ENCODE data around the gene TAPT1. TPM values are rescaled to one million over a fixed set of nuclear protein-coding genes. Genes with fewer than 3 reads are reported as not detected.

The TAPT1 gene
- polyA plus RNA-seq, 4 donors = 7.3 to 22.3 (median 13.6) TPM

GRCh38 chr4:16192631-16193518, 33.4 kb downstream of the TAPT1 start:
- FAIRE-seq (no peak), DNase-seq (no peak)
- Histone ChIP-seq H3K4me1 (ENCODE audit: control insufficient read depth in 3 of 3, insufficient read depth in 2 of 3, low read depth in 1 of 3, low read length in 2 of 3) (no peaks in the 10 kb centered on the region), H3K36me3 (ENCODE audit: control insufficient read depth in 3 of 3, insufficient read depth in 2 of 3, low read depth in 1 of 3, low read length in 3 of 3) (peaks cover 6 to 16% (median 9%) of the 10 kb centered on the region in 3 donors), H3K27ac (ENCODE audit: low read depth in 1 of 3, low read length in 2 of 3) (no peak overlapping the region), H3K27me3 (ENCODE audit: control insufficient read depth in 3 of 3, insufficient read depth in 3 of 3, low read length in 3 of 3) (no peaks in the 10 kb centered on the region), H3K4me3 (ENCODE audit: low read depth in 1 of 3, low read length in 3 of 3) (no peak overlapping the region), H3K9me3 (ENCODE audit: control insufficient read depth in 2 of 2, insufficient read depth in 1 of 2, low read depth in 1 of 2, low read length in 1 of 2) (no peaks in the 10 kb centered on the region)
- 82 to 88% (median 86%) methylated on average over 5 of the region's 5 CpGs for WGBS, 3 donors

- Histone ChIP-seq H3K36me3 (ENCODE audit: control insufficient read depth in 3 of 3, insufficient read depth in 2 of 3, low read depth in 1 of 3, low read length in 3 of 3) (peaks cover 6 to 16% (median 9%) of the 10 kb centered on the region in 3 donors), H3K27ac (ENCODE audit: low read depth in 1 of 3, low read length in 2 of 3) (no peak overlapping the region), H3K9me3 (ENCODE audit: control insufficient read depth in 2 of 2, insufficient read depth in 1 of 2, low read depth in 1 of 2, low read length in 1 of 2) (no peaks in the 10 kb centered on the region), H3K27me3 (ENCODE audit: control insufficient read depth in 3 of 3, insufficient read depth in 3 of 3, low read length in 3 of 3) (no peaks in the 10 kb centered on the region), H3K4me1 (ENCODE audit: control insufficient read depth in 3 of 3, insufficient read depth in 2 of 3, low read depth in 1 of 3, low read length in 2 of 3) (no peaks in the 10 kb centered on the region), H3K4me3 (ENCODE audit: low read depth in 1 of 3, low read length in 3 of 3) (no peak overlapping the region)
- DNase-seq = no peak
- no peak for FAIRE-seq
- 61 to 79% (median 75%) methylated on average over 2 of the region's 2 CpGs for whole genome bisulfite sequencing, 3 donors
Measured at GRCh38 chr4:16192057-16192456, 34.2 kb downstream of the TAPT1 start.

- H3K27ac ChIP-seq (ENCODE audit: low read depth in 1 of 3, low read length in 2 of 3) = no peak overlapping the region
- DNase-seq = no peak
- no peaks in the 10 kb centered on the region for H3K4me1 ChIP-seq (ENCODE audit: control insufficient read depth in 3 of 3, insufficient read depth in 2 of 3, low read depth in 1 of 3, low read length in 2 of 3)
- no peaks in the 10 kb centered on the region for H3K9me3 ChIP-seq (ENCODE audit: control insufficient read depth in 2 of 2, insufficient read depth in 1 of 2, low read depth in 1 of 2, low read length in 1 of 2)
- no peak for FAIRE-seq
- no peak overlapping the region for H3K4me3 ChIP-seq (ENCODE audit: low read depth in 1 of 3, low read length in 3 of 3)
- peaks cover 6 to 24% (median 15%) of the 10 kb centered on the region in 3 donors for H3K36me3 ChIP-seq (ENCODE audit: control insufficient read depth in 3 of 3, insufficient read depth in 2 of 3, low read depth in 1 of 3, low read length in 3 of 3)
- no peaks in the 10 kb centered on the region for H3K27me3 ChIP-seq (ENCODE audit: control insufficient read depth in 3 of 3, insufficient read depth in 3 of 3, low read length in 3 of 3)
Measured at GRCh38 chr4:16187455-16187854, 38.8 kb downstream of the TAPT1 start.

GRCh38 chr4:16186986-16187385, 39.3 kb downstream of the TAPT1 start:
- Histone ChIP-seq H3K9me3 (ENCODE audit: control insufficient read depth in 2 of 2, insufficient read depth in 1 of 2, low read depth in 1 of 2, low read length in 1 of 2) (no peaks in the 10 kb centered on the region), H3K27ac (ENCODE audit: low read depth in 1 of 3, low read length in 2 of 3) (no peak overlapping the region), H3K4me3 (ENCODE audit: low read depth in 1 of 3, low read length in 3 of 3) (no peak overlapping the region), H3K4me1 (ENCODE audit: control insufficient read depth in 3 of 3, insufficient read depth in 2 of 3, low read depth in 1 of 3, low read length in 2 of 3) (no peaks in the 10 kb centered on the region), H3K27me3 (ENCODE audit: control insufficient read depth in 3 of 3, insufficient read depth in 3 of 3, low read length in 3 of 3) (no peaks in the 10 kb centered on the region), H3K36me3 (ENCODE audit: control insufficient read depth in 3 of 3, insufficient read depth in 2 of 3, low read depth in 1 of 3, low read length in 3 of 3) (peaks cover 6 to 24% (median 15%) of the 10 kb centered on the region in 3 donors)
- WGBS, 3 donors = 83 to 91% (median 89%) methylated on average over 1 of the region's 1 CpG
- no peak for FAIRE-seq
- no peak for DNase-seq

- FAIRE-seq (no peak), DNase-seq (no peak)
- Histone ChIP-seq H3K9me3 (ENCODE audit: control insufficient read depth in 2 of 2, insufficient read depth in 1 of 2, low read depth in 1 of 2, low read length in 1 of 2) (no peaks in the 10 kb centered on the region), H3K27ac (ENCODE audit: low read depth in 1 of 3, low read length in 2 of 3) (no peak overlapping the region), H3K36me3 (ENCODE audit: control insufficient read depth in 3 of 3, insufficient read depth in 2 of 3, low read depth in 1 of 3, low read length in 3 of 3) (peaks cover 4 to 11% (median 10%) of the 10 kb centered on the region in 3 donors), H3K27me3 (ENCODE audit: control insufficient read depth in 3 of 3, insufficient read depth in 3 of 3, low read length in 3 of 3) (no peaks in the 10 kb centered on the region), H3K4me3 (ENCODE audit: low read depth in 1 of 3, low read length in 3 of 3) (no peak overlapping the region), H3K4me1 (ENCODE audit: control insufficient read depth in 3 of 3, insufficient read depth in 2 of 3, low read depth in 1 of 3, low read length in 2 of 3) (no peaks in the 10 kb centered on the region)
- WGBS, 3 donors = 87 to 92% (median 89%) methylated on average over 2 of the region's 2 CpGs
Measured at GRCh38 chr4:16183604-16184003, 42.7 kb downstream of the TAPT1 start.

GRCh38 chr4:16176621-16177020, 49.6 kb downstream of the TAPT1 start:
- H3K36me3 ChIP-seq (ENCODE audit: control insufficient read depth in 3 of 3, insufficient read depth in 2 of 3, low read depth in 1 of 3, low read length in 3 of 3) = peaks cover 5 to 12% (median 7%) of the 10 kb centered on the region in 3 donors
- 87 to 97% (median 95%) methylated on average over 6 of the region's 6 CpGs for WGBS, 3 donors
- no peak overlapping the region for H3K4me3 ChIP-seq (ENCODE audit: low read depth in 1 of 3, low read length in 3 of 3)
- DNase-seq = no peak
- H3K27ac ChIP-seq (ENCODE audit: low read depth in 1 of 3, low read length in 2 of 3) = no peak overlapping the region
- no peaks in the 10 kb centered on the region for H3K27me3 ChIP-seq (ENCODE audit: control insufficient read depth in 3 of 3, insufficient read depth in 3 of 3, low read length in 3 of 3)
- no peaks in the 10 kb centered on the region for H3K9me3 ChIP-seq (ENCODE audit: control insufficient read depth in 2 of 2, insufficient read depth in 1 of 2, low read depth in 1 of 2, low read length in 1 of 2)
- H3K4me1 ChIP-seq (ENCODE audit: control insufficient read depth in 3 of 3, insufficient read depth in 2 of 3, low read depth in 1 of 3, low read length in 2 of 3) = no peaks in the 10 kb centered on the region
- no peak for FAIRE-seq

GRCh38 chr4:16171831-16172230, 54.4 kb downstream of the TAPT1 start:
- DNase-seq (no peak), FAIRE-seq (no peak)
- H3K27ac ChIP-seq (ENCODE audit: low read depth in 1 of 3, low read length in 2 of 3) = no peak overlapping the region
- no peak overlapping the region for H3K4me3 ChIP-seq (ENCODE audit: low read depth in 1 of 3, low read length in 3 of 3)
- WGBS, 3 donors = 65 to 73% (median 66%) methylated on average over 7 of the region's 7 CpGs
- H3K4me1 ChIP-seq (ENCODE audit: control insufficient read depth in 3 of 3, insufficient read depth in 2 of 3, low read depth in 1 of 3, low read length in 2 of 3) = peaks cover 0 to 4% (median 2%) of the 10 kb centered on the region in 3 donors
- H3K36me3 ChIP-seq (ENCODE audit: control insufficient read depth in 3 of 3, insufficient read depth in 2 of 3, low read depth in 1 of 3, low read length in 3 of 3) = peaks cover 3 to 23% (median 4%) of the 10 kb centered on the region in 3 donors
- no peaks in the 10 kb centered on the region for H3K27me3 ChIP-seq (ENCODE audit: control insufficient read depth in 3 of 3, insufficient read depth in 3 of 3, low read length in 3 of 3)
- no peaks in the 10 kb centered on the region for H3K9me3 ChIP-seq (ENCODE audit: control insufficient read depth in 2 of 2, insufficient read depth in 1 of 2, low read depth in 1 of 2, low read length in 1 of 2)

GRCh38 chr4:16169490-16169889, 56.8 kb downstream of the TAPT1 start:
- WGBS, 3 donors = 73 to 81% (median 79%) methylated on average over 4 of the region's 4 CpGs
- peaks cover 5 to 42% (median 13%) of the 10 kb centered on the region in 3 donors for H3K36me3 ChIP-seq (ENCODE audit: control insufficient read depth in 3 of 3, insufficient read depth in 2 of 3, low read depth in 1 of 3, low read length in 3 of 3)
- H3K4me1 ChIP-seq (ENCODE audit: control insufficient read depth in 3 of 3, insufficient read depth in 2 of 3, low read depth in 1 of 3, low read length in 2 of 3) = peaks cover 0 to 4% (median 2%) of the 10 kb centered on the region in 3 donors
- no peaks in the 10 kb centered on the region for H3K9me3 ChIP-seq (ENCODE audit: control insufficient read depth in 2 of 2, insufficient read depth in 1 of 2, low read depth in 1 of 2, low read length in 1 of 2)
- FAIRE-seq (no peak), DNase-seq (no peak)
- no peaks in the 10 kb centered on the region for H3K27me3 ChIP-seq (ENCODE audit: control insufficient read depth in 3 of 3, insufficient read depth in 3 of 3, low read length in 3 of 3)
- H3K4me3 ChIP-seq (ENCODE audit: low read depth in 1 of 3, low read length in 3 of 3) = no peak overlapping the region
- no peak overlapping the region for H3K27ac ChIP-seq (ENCODE audit: low read depth in 1 of 3, low read length in 2 of 3)
